Mesothelial cell of epicardium (in vitro differentiated cells): ENCODE results near the gene RASGEF1C. TPM values are rescaled to one million over a fixed set of nuclear protein-coding genes. Genes with fewer than 3 reads are reported as not detected.

ENCODE experiments used
- DNase-seq, 2 experiments: peaks; one replicate each; pipeline ENCODE4 v3.0.0; 2021; ENCODE audit warnings: low spot score in 2 of 2; ENCODE audit not compliant: unreplicated experiment in 2 of 2
- H3K27ac Mint-ChIP-seq: 2 replicates; pipeline ENCODE4 v1.8.0; 2021; ENCODE audit warnings: mixed read lengths
- H3K27me3 Mint-ChIP-seq: 2 replicates; pipeline ENCODE4 v1.8.0; 2021; ENCODE audit warnings: low read depth, mixed read lengths
- H3K36me3 Mint-ChIP-seq: 2 replicates; pipeline ENCODE4 v1.8.0; 2021; ENCODE audit warnings: mixed read lengths
- H3K4me1 Mint-ChIP-seq: 2 replicates; pipeline ENCODE4 v1.8.0; 2021; ENCODE audit warnings: mixed read lengths
- H3K4me3 Mint-ChIP-seq: 2 replicates; pipeline ENCODE4 v1.8.0; 2021; ENCODE audit warnings: mild to moderate bottlenecking, moderate library complexity, mixed read lengths
- H3K9me3 Mint-ChIP-seq: 2 replicates; pipeline ENCODE4 v1.8.0; 2021; ENCODE audit warnings: mixed read lengths
- total RNA-seq: library from RNA; stranded (reverse); gene quantifications from 3 replicates; pipeline ENCODE4 v1.2.1, GENCODE V29; 2021
- TF ChIP-seq, protein P1 (sequence below): fragments of 200-600 bp; sonication (generic); IDR thresholded peaks from one replicate; pipeline ENCODE4 v1.5.0; 2021; ENCODE audit warnings: antibody characterized with exemption; ENCODE audit not compliant: unreplicated experiment

The RASGEF1C gene
- total RNA-seq, 1 donor from 2014 or later, result 0.42 TPM

DNA sequence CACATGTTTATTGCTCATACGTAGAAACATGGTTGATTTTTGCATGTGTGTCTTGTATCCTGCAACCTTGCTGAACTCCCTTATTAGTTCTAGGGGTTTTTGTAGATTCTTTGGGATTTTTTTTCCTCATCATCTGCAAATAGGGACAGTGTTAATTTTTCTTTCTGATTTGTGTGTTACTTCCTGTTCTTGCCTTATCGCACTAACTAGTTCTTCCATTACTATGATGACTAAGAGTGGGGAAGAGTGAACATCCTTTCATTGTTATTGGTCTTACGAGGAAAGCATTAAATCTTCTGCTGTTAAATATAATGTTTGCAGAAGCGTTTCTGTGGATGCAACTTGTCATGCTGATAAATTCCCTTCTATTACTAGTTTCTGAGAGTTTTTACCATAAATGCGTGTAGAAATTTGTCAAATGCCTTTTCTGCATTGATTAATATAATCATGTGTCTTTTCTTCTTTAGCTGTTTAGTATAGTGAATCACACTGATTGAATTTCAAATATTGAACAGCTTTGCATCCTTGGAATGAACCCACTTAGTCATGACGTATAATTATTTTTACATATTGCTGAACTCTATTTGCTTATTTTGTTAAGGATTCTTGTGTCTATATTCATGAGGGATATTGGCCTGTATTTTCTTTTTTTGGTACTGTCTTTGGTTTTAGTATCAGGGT lies 105.4 kb downstream of the RASGEF1C start:
- no peak for DNase-seq
- TF ChIP-seq, protein P1, sequence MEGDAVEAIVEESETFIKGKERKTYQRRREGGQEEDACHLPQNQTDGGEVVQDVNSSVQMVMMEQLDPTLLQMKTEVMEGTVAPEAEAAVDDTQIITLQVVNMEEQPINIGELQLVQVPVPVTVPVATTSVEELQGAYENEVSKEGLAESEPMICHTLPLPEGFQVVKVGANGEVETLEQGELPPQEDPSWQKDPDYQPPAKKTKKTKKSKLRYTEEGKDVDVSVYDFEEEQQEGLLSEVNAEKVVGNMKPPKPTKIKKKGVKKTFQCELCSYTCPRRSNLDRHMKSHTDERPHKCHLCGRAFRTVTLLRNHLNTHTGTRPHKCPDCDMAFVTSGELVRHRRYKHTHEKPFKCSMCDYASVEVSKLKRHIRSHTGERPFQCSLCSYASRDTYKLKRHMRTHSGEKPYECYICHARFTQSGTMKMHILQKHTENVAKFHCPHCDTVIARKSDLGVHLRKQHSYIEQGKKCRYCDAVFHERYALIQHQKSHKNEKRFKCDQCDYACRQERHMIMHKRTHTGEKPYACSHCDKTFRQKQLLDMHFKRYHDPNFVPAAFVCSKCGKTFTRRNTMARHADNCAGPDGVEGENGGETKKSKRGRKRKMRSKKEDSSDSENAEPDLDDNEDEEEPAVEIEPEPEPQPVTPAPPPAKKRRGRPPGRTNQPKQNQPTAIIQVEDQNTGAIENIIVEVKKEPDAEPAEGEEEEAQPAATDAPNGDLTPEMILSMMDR, result no peak
- Mint-ChIP-seq H3K9me3 (peaks cover 17% of the 10 kb centered on the region), H3K27ac (no peak overlapping the region), H3K27me3 (peaks cover 19% of the 10 kb centered on the region), H3K36me3 (peaks cover 7% of the 10 kb centered on the region), H3K4me1 (no peaks in the 10 kb centered on the region), H3K4me3 (no peak overlapping the region)

- Mint-ChIP-seq H3K4me1 (no peaks in the 10 kb centered on the region), H3K36me3 (peaks cover 4% of the 10 kb centered on the region), H3K27ac (no peak overlapping the region), H3K4me3 (no peak overlapping the region), H3K27me3 (peaks cover 18% of the 10 kb centered on the region), H3K9me3 (peaks cover 13% of the 10 kb centered on the region)
- DNase-seq, result no peak
- TF ChIP-seq, protein P1, result no peak
These were observed 106.4 kb downstream of the RASGEF1C start for GRCh38 chr5:180102636-180103035.

GRCh38 chr5:180101451-180102105 lies 107.4 kb downstream of the RASGEF1C start:
- Mint-ChIP-seq H3K9me3 (peaks cover 6% of the 10 kb centered on the region), H3K4me1 (no peaks in the 10 kb centered on the region), H3K27me3 (peaks cover 18% of the 10 kb centered on the region), H3K36me3 (peaks cover 2% of the 10 kb centered on the region), H3K27ac (no peak overlapping the region), H3K4me3 (no peak overlapping the region)
- TF ChIP-seq, protein P1, result no peak
- DNase-seq, result no peak

GRCh38 chr5:180100621-180101450 lies 108.2 kb downstream of the RASGEF1C start:
- H3K36me3 Mint-ChIP-seq, result no peaks in the 10 kb centered on the region
- H3K4me3 Mint-ChIP-seq, result no peak overlapping the region
- TF ChIP-seq, protein P1, result no peak
- no peak overlapping the region for H3K27ac Mint-ChIP-seq
- no peak for DNase-seq
- H3K4me1 Mint-ChIP-seq, result no peaks in the 10 kb centered on the region
- H3K9me3 Mint-ChIP-seq, result no peaks in the 10 kb centered on the region
- H3K27me3 Mint-ChIP-seq, result peaks cover 18% of the 10 kb centered on the region

GRCh38 chr5:180099733-180100611 lies 109.0 kb downstream of the RASGEF1C start:
- H3K4me1 Mint-ChIP-seq, result peaks cover 8% of the 10 kb centered on the region
- no peak overlapping the region for H3K4me3 Mint-ChIP-seq

More at GRCh38 chr5:180099733-180100611, 109.0 kb downstream of the RASGEF1C start:
- Mint-ChIP-seq H3K9me3 (no peaks in the 10 kb centered on the region), H3K27ac (no peak overlapping the region), H3K27me3 (peaks cover 16% of the 10 kb centered on the region), H3K36me3 (no peaks in the 10 kb centered on the region)
- peak in 1 of 2 experiments; percentile 26 for DNase-seq
- TF ChIP-seq, protein P1, result no peak
